PC-3 (cell line): ENCODE data around the gene KCNQ1. TPM values are rescaled to one million over a fixed set of nuclear protein-coding genes. Genes with fewer than 3 reads are reported as not detected.

Experiments used
- ATAC-seq: fragments of 200-7000 bp; cut with Tn5 transposase; 2 replicates; pipeline ENCODE4 v1.9.1; 2020; ENCODE audit warnings: mild to moderate bottlenecking, moderate library complexity
- BruUV-seq: library from RNA; stranded (reverse); fragments of 400-500 nt; replicated peaks from 2 replicates; lab custom pipeline; 2021; lab: Mats Ljungman, UMichigan
- CTCF ChIA-PET: fragments of 300-600 bp; sonication (Branson Sonifier 250); formaldehyde crosslinking; loops from one replicate; lab custom pipeline; 2022; ENCODE audit warnings: antibody characterized with exemption; lab: Charles Lee
- POLR2A ChIA-PET: fragments of 300-600 bp; sonication (Branson Sonifier 250); formaldehyde crosslinking; loops from one replicate; lab custom pipeline; 2022; ENCODE audit warnings: antibody characterized with exemption; ENCODE audit not compliant: unreplicated experiment; lab: Charles Lee
- DNase-seq: peaks from one replicate; pipeline ENCODE4 v3.0.0-alpha.2; 2015
- H2AFZ ChIP-seq: fragments of 300-600 bp; sonication (generic); 2 replicates; pipeline ENCODE4 v1.6.0; 2016; ENCODE audit warnings: antibody characterized with exemption, low read length
- H3F3A ChIP-seq: fragments of 300-600 bp; sonication (generic); one replicate; pipeline ENCODE4 v1.6.0; 2017; ENCODE audit warnings: antibody characterized with exemption, low read length, control low read depth, mild to moderate bottlenecking; ENCODE audit not compliant: unreplicated experiment
- H3K27ac ChIP-seq: fragments of 300-600 bp; sonication (generic); 2 replicates; pipeline ENCODE4 v1.5.1; 2016; ENCODE audit warnings: mild to moderate bottlenecking, low read length
- H3K27me3 ChIP-seq: fragments of 300-600 bp; sonication (generic); 2 replicates; pipeline ENCODE4 v1.6.1; 2016; ENCODE audit warnings: low read length, mixed read lengths
- H3K36me3 ChIP-seq: fragments of 300-600 bp; sonication (generic); 2 replicates; pipeline ENCODE4 v1.6.1; 2016; ENCODE audit warnings: low read depth, mixed run types, low read length, mixed read lengths
- H3K4me1 ChIP-seq: fragments of 300-600 bp; sonication (generic); 2 replicates; pipeline ENCODE4 v1.5.1; 2016; ENCODE audit warnings: low read length; ENCODE audit not compliant: insufficient read depth
- H3K4me2 ChIP-seq: fragments of 300-600 bp; sonication (generic); 2 replicates; pipeline ENCODE4 v1.6.0; 2016; ENCODE audit warnings: low read length
- H3K4me3 ChIP-seq: fragments of 300-600 bp; sonication (generic); 2 replicates; pipeline ENCODE4 v1.5.1; 2016; ENCODE audit warnings: mild to moderate bottlenecking, low read length, mixed read lengths
- H3K79me2 ChIP-seq: fragments of 300-600 bp; sonication (generic); 2 replicates; pipeline ENCODE4 v1.6.1; 2017; ENCODE audit warnings: low read length, mixed read lengths
- H3K9ac ChIP-seq: fragments of 300-600 bp; sonication (generic); 2 replicates; pipeline ENCODE4 v1.6.0; 2016; ENCODE audit warnings: mild to moderate bottlenecking, low read length
- H3K9me2 ChIP-seq: fragments of 300-600 bp; sonication (generic); replicated peaks from 2 replicates; pipeline ENCODE4 v1.6.1; 2016; ENCODE audit warnings: mixed run types, low read length, mixed read lengths
- H3K9me3 ChIP-seq: fragments of 300-600 bp; sonication (generic); 2 replicates; pipeline ENCODE4 v1.6.1; 2016; ENCODE audit warnings: low read length, mixed read lengths
- H4K20me1 ChIP-seq: fragments of 300-600 bp; sonication (generic); 2 replicates; pipeline ENCODE4 v1.6.1; 2016; ENCODE audit warnings: low read length, mixed read lengths
- EZH2 ChIP-seq: fragments of 300-600 bp; sonication (generic); IDR thresholded peaks from one replicate; pipeline ENCODE4 v1.6.1; 2017; ENCODE audit warnings: antibody characterized with exemption, mild to moderate bottlenecking, low read length; ENCODE audit not compliant: unreplicated experiment
- EZH2phosphoT487 ChIP-seq: fragments of 300-600 bp; sonication (generic); IDR thresholded peaks from 2 replicates; pipeline ENCODE4 v1.6.1; 2018; ENCODE audit warnings: mild to moderate bottlenecking, antibody characterized with exemption, low read length, borderline replicate concordance
- intact Hi-C: fragments of 100-400 bp; cut with micrococcal nuclease; formaldehyde crosslinking; loops from 2 replicates; pipeline ENCODE4 v1.9.0; 2023
- total RNA-seq: library from RNA; depleted of rRNA; stranded (reverse); fragments of >200 nt; gene quantifications from 2 replicates; pipeline ENCODE4 v1.2.3, GENCODE V29; 2014
- TF ChIP-seq, protein P1 (sequence below): fragments of 300-600 bp; sonication (generic); conservative IDR thresholded peaks from 2 replicates; pipeline ENCODE4 v1.5.1; 2017; ENCODE audit warnings: antibody characterized with exemption, low read depth, mild to moderate bottlenecking, low read length

KCNQ1 gene
- total RNA-seq, 1 experiment from 2014 or later, result 0.40 TPM

GRCh38 chr11:2667940-2668339 is 223.1 kb downstream of the KCNQ1 start:
- no peak for DNase-seq
- Histone ChIP-seq H3K4me3 (no peak overlapping the region), H3F3A (no peaks in the 10 kb centered on the region), H3K79me2 (0 out of 2 replicates have a peak, but pooled peaks cover 6% of the 10 kb centered on the region), H3K36me3 (peaks cover 3% of the 10 kb centered on the region; the same call in 1 of the 2 replicates), H3K27ac (no peak overlapping the region), H3K9me2 (no peaks in the 10 kb centered on the region), H3K27me3 (no peaks in the 10 kb centered on the region), H3K9me3 (no peaks in the 10 kb centered on the region), H2AFZ (no peak overlapping the region), H3K9ac (no peak overlapping the region), H4K20me1 (no peaks in the 10 kb centered on the region), H3K4me1 (no peaks in the 10 kb centered on the region), H3K4me2 (no peak overlapping the region)
- TSS peak; percentile 5 for BruUV-seq
- ChIA-PET POLR2A (no interaction called here), CTCF (no interaction called here)
- TF ChIP-seq, protein P1, sequence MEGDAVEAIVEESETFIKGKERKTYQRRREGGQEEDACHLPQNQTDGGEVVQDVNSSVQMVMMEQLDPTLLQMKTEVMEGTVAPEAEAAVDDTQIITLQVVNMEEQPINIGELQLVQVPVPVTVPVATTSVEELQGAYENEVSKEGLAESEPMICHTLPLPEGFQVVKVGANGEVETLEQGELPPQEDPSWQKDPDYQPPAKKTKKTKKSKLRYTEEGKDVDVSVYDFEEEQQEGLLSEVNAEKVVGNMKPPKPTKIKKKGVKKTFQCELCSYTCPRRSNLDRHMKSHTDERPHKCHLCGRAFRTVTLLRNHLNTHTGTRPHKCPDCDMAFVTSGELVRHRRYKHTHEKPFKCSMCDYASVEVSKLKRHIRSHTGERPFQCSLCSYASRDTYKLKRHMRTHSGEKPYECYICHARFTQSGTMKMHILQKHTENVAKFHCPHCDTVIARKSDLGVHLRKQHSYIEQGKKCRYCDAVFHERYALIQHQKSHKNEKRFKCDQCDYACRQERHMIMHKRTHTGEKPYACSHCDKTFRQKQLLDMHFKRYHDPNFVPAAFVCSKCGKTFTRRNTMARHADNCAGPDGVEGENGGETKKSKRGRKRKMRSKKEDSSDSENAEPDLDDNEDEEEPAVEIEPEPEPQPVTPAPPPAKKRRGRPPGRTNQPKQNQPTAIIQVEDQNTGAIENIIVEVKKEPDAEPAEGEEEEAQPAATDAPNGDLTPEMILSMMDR, result no peak
- TF ChIP-seq EZH2, result no peak
- TF ChIP-seq EZH2phosphoT487, result no peak
- ATAC-seq, result no peak
- intact Hi-C loops, result no loop called here

GRCh38 chr11:2668876-2669275 is 224.1 kb downstream of the KCNQ1 start:
- Histone ChIP-seq H3K36me3 (no peaks in the 10 kb centered on the region), H3K27me3 (no peaks in the 10 kb centered on the region), H3F3A (no peaks in the 10 kb centered on the region), H4K20me1 (no peaks in the 10 kb centered on the region), H2AFZ (no peak overlapping the region), H3K9me3 (no peaks in the 10 kb centered on the region), H3K9ac (no peak overlapping the region), H3K79me2 (0 out of 2 replicates have a peak, but pooled peaks cover 6% of the 10 kb centered on the region), H3K4me3 (no peak overlapping the region), H3K9me2 (no peaks in the 10 kb centered on the region), H3K27ac (no peak overlapping the region), H3K4me1 (no peaks in the 10 kb centered on the region), H3K4me2 (no peak overlapping the region)
- CTCF ChIA-PET, result no interaction called here
- no TSS peak for BruUV-seq
- TF ChIP-seq, protein P1, result no peak
- TF ChIP-seq EZH2, result no peak
- no peak for TF ChIP-seq EZH2phosphoT487
- no peak for DNase-seq
- ATAC-seq, result no peak
- POLR2A ChIA-PET, result no interaction called here
- intact Hi-C loops, result no loop called here

DNA sequence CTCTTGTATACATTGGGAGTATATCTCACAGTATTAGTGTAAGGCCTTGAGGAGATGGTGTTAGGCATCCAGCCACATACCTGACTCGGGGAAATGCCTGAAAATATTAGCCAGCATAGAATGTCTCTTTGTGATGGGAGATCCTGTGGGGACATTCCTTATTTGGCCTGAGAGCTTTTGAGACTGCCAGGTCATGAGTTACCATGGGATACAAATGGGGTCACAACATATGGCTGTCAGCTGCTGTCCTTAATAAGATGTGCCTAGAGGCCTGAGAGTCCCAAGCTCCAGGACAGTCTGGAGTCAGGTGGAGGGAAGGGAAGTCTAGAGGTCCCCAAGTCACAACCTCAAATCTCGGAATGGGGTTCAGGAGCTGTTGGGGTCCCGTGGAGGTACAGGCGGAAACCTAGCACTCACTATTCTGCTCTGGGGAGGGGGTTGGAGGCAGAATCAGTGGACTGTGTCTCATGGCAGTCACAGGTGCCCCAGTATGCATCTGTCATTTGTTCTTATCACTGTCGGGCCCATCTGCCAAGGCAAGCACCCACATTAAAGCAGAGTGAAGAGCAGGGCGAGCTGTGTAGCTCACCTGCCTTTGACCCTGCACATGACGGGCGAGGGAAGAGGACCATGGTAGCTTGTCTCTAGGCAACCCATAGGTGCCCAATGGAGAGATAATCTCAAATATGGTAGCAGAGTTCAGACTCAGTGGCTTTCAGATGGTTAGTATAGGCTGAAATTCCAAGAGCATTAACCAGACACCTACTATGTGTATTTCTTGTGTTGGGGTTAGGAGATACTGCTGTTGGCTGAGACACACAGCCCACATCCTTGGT is 225.0 kb downstream of the KCNQ1 start:
- Histone ChIP-seq H3K79me2 (0 out of 2 replicates have a peak, but pooled peaks cover 6% of the 10 kb centered on the region), H3K4me3 (no peak overlapping the region), H3F3A (no peaks in the 10 kb centered on the region), H3K27me3 (no peaks in the 10 kb centered on the region), H3K9me3 (no peaks in the 10 kb centered on the region), H3K36me3 (no peaks in the 10 kb centered on the region), H3K4me1 (no peaks in the 10 kb centered on the region), H3K27ac (no peak overlapping the region), H4K20me1 (no peaks in the 10 kb centered on the region), H3K4me2 (no peak overlapping the region), H3K9me2 (no peaks in the 10 kb centered on the region), H3K9ac (no peak overlapping the region), H2AFZ (no peak overlapping the region)
- POLR2A ChIA-PET, result no interaction called here
- DNase-seq, result no peak
- intact Hi-C loops, result no loop called here
- no peak for ATAC-seq
- BruUV-seq, result no TSS peak
- CTCF ChIA-PET, result no interaction called here
- no peak for TF ChIP-seq EZH2
- TF ChIP-seq, protein P1, result no peak
- TF ChIP-seq EZH2phosphoT487, result no peak
